ENCODE measurements around the gene PKP2.

DNA sequence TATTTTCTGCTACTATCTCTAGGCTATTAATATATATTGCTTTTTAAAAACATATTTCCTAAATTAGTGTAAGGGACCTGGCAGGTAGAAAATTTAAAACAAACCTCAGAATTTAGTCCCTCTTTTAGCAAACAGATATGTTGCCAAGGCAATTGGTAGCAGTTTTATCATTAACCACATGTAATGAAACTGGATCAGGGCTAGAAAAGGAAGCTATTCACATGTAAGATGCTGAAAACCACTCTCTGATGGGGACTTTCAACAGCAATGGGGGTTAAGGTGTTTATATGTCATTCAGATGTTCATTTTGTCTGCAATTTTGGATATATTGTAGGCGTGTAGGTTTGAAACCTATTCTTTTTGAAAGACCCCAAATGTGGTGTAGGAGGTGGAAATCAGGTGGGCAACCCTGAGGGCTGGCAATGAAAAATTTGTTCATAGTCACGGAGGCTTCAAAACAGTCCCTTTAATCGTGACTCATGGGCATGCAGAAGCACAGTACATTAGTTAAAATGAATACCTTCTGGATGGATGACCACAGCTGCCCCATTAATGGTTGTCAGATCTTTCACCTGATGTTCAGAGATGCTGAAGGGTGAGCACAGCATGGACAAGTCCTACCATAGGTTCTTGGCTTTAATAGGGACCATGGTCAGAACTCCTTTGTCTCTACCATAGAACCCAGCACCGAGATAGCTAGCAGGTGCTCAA, 5.9 kb upstream of the PKP2 start:
- TF ChIP-seq, protein P1, sequence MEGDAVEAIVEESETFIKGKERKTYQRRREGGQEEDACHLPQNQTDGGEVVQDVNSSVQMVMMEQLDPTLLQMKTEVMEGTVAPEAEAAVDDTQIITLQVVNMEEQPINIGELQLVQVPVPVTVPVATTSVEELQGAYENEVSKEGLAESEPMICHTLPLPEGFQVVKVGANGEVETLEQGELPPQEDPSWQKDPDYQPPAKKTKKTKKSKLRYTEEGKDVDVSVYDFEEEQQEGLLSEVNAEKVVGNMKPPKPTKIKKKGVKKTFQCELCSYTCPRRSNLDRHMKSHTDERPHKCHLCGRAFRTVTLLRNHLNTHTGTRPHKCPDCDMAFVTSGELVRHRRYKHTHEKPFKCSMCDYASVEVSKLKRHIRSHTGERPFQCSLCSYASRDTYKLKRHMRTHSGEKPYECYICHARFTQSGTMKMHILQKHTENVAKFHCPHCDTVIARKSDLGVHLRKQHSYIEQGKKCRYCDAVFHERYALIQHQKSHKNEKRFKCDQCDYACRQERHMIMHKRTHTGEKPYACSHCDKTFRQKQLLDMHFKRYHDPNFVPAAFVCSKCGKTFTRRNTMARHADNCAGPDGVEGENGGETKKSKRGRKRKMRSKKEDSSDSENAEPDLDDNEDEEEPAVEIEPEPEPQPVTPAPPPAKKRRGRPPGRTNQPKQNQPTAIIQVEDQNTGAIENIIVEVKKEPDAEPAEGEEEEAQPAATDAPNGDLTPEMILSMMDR (IDR thresholded peaks at IDR 0.05) = no peak
- TF ChIP-seq POLR2AphosphoS5 (IDR thresholded peaks at IDR 0.05) (no peak), POLR2A (IDR thresholded peaks at IDR 0.05) (no peak), EP300 (IDR thresholded peaks at IDR 0.05) (no peak)
